DMS153 (cell line): ENCODE measurements around the gene IRF2BP2.

Source experiments
- DNase-seq: peaks from one replicate; lab custom pipeline; 2025; lab: John Stamatoyannopoulos, UW

Gene IRF2BP2

DNA sequence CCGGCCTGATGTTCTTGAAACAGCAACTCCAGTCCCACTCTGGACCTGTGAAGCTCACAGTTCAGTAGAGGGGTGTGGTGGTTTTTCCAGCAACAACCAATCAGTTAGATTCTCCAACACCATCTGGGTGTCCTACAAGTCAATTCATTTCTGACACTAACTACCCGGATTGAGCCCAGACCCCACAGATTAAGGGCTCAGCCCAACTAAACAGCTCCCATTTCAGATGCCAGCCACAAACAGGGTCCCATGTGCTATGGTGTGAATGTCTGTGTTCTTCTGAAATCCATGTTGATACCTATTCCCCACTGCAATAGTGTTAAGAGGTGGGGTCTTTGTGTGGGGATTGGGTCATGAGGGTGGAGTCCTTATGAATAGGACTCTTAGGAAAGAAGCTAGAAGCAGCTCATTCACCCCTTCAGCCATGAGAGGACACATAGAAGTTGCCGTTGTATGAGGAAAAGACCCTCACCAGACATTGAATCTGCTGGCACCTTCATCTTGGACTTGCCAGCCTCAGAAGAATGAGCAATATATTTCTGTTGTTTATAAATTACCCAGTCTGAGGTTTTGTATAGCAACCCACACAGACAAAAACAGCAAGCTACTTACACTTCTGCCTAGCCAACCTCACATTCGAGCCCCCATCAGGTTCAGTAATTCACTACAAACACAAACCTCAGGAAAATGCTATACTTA lies 53.6 kb downstream of the IRF2BP2 start:
- DNase-seq: no peak

DNA sequence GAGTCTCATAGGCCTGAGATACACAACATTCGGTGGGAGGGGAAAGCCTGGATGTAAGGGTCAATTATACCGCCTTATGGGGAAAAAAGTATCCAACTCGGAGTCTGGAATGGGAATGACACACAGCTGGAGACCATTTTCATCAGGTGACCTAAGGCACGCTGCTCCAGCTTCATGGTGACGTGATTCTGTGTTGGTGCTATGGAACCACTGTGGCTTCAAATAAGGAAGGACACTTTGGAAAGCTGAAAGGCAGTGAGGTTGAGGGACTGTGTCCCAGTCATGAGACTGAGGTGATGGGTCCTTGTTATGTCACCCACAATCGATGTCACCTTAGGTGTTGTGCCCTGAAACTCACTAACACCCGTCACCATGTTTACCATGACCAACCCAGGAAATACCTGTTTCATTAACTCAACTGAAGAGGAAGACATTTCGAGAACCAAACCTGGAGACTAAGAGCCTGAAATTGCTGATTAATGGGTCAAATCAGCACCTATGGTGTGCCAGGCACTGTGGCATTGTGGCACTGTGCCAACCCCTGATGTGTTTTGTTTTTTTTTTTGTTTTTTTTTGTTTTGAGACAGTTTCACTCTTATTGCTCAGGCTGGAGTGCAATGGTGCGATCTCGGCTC lies 54.5 kb downstream of the IRF2BP2 start:
- no peak for DNase-seq

DNA sequence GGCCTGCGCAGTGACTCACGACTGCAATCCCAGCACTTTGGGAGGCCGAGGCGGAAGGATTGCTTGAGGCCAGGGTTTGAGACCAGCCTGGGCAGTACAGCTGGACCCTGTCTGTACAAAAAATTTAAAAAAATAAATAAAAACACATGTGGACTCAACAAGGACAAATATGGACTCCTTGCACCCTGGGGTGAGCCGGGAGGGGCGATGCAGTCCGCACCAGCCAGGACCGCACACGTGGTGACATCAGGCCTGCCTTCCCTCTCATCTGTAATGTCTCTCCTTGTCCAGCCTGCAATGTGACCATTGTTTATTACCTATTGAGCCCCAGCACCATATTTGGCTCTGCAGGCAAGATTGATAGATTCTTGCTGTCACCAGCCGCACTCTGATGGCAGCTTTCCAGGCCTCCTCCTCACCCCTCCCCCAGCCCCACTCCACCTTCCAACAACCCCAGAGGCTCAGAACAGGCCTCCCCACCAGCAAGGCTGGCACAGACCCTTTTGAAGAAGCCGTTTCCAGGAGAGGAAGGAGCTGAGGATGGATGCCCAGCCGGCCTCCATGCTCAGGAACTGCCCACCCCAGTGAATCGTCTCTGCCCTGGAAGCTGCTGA lies 55.2 kb downstream of the IRF2BP2 start:
- peak; percentile 49 for DNase-seq
